GM19099 (cell line): ENCODE measurements around the gene COL5A2.

ENCODE experiments used
- POLR2A ChIP-seq: IDR thresholded peaks from 3 replicates; pipeline ENCODE4 v1.6.1; 2011; ENCODE audit warnings: low read depth; ENCODE audit not compliant: insufficient read length; ENCODE audit errors: extremely low read depth

The COL5A2 gene

GRCh38 chr2:188997263-188997662 lies 182.3 kb downstream of the COL5A2 start:
- no peak for TF ChIP-seq POLR2A

- TF ChIP-seq POLR2A, result no peak
Measured at GRCh38 chr2:188993247-188993646, 186.3 kb downstream of the COL5A2 start.

- TF ChIP-seq POLR2A, result no peak
Measured at GRCh38 chr2:188986839-188987238, 192.7 kb downstream of the COL5A2 start.

GRCh38 chr2:188984680-188985079 lies 194.9 kb downstream of the COL5A2 start:
- no peak for TF ChIP-seq POLR2A

GRCh38 chr2:188984065-188984491 lies 195.5 kb downstream of the COL5A2 start:
- no peak for TF ChIP-seq POLR2A

- TF ChIP-seq POLR2A, result no peak
Measured at GRCh38 chr2:188983427-188984064, 196.0 kb downstream of the COL5A2 start.
